Body of pancreas (tissue), 4 donors: ENCODE measurements around the gene PDLIM5. TPM values are rescaled to one million over a fixed set of nuclear protein-coding genes. Genes with fewer than 3 reads are reported as not detected.

ENCODE experiments used
- ATAC-seq: fragments of 150-250 bp; one replicate; pipeline ENCODE4 v1.9.1; 2016
- DNase-seq, 4 donors: peaks; one replicate each; pipeline ENCODE4 v3.0.0-alpha.2; 2019
- H3K27ac ChIP-seq, 4 donors: fragments of 200-600 bp; sonication (generic); 1 replicate in 3 of 4; 2 replicates in 1 of 4; pipeline versions ENCODE4 v1.5.1 to v1.6.1; 2016 to 2019; ENCODE audit warnings: mild to moderate bottlenecking in 1 of 4, mixed read lengths in 1 of 4, moderate library complexity in 1 of 4
- H3K27me3 ChIP-seq, 2 donors: fragments of 200-600 bp; sonication (generic); one replicate each; pipeline ENCODE4 v1.6.0; 2016; ENCODE audit warnings: mild to moderate bottlenecking in 1 of 2
- H3K36me3 ChIP-seq, 2 donors: fragments of 200-600 bp; sonication (generic); replicated peaks in 1 of 2; 2 replicates each; pipeline ENCODE4 v1.5.1; 2016; ENCODE audit warnings: low read depth in 2 of 2; ENCODE audit not compliant: insufficient read depth in 1 of 2
- H3K4me1 ChIP-seq: fragments of 200-600 bp; sonication (generic); one replicate; pipeline ENCODE4 v1.6.0; 2016
- H3K4me3 ChIP-seq, 2 donors: fragments of 200-600 bp; sonication (generic); 1 replicate in 1 of 2; 2 replicates in 1 of 2; pipeline ENCODE4 v1.5.1; 2016 to 2019
- H3K9me3 ChIP-seq, 3 donors: fragments of 200-600 bp; sonication (generic); 1 replicate in 2 of 3; 2 replicates in 1 of 3; pipeline ENCODE4 v1.5.1; 2016
- CTCF ChIP-seq, 7 experiments: fragments of 450-650 bp in 4 of 7; fragments of 200-600 bp in 3 of 7; sonication (generic) in 3 of 7; IDR thresholded peaks; one replicate each; pipeline ENCODE4 v1.5.1; 2016 to 2019; ENCODE audit warnings: antibody characterized with exemption in 7 of 7
- POLR2A ChIP-seq, 3 donors: fragments of 450-650 bp; IDR thresholded peaks; one replicate each; pipeline ENCODE4 v1.6.1; 2016; ENCODE audit warnings: antibody characterized with exemption in 3 of 3, mild to moderate bottlenecking in 2 of 3
- WGBS, 2 donors: methylation state at CpG; one replicate each; pipeline ENCODE4 v1.1.5; 2017; 5-methylcytosine and 5-hydroxymethylcytosine counted together
- intact Hi-C: fragments of 100-400 bp; cut with DNase I; formaldehyde crosslinking; loops from one replicate; pipeline ENCODE4 v1.15.1; 2023
- total RNA-seq, 2 donors: library from RNA; depleted of rRNA; stranded (reverse); fragments of >200 nt; gene quantifications; one replicate each; pipeline ENCODE4 v1.1.0, GENCODE V29; 2016

The PDLIM5 gene
- total RNA-seq, 2 donors from 2014 or later: 44.2 to 70.3 TPM

GRCh38 chr4:94540476-94540875 is 88.7 kb downstream of the PDLIM5 start:
- no peak for ATAC-seq
- H3K27me3 ChIP-seq: no peaks in the 10 kb centered on the region
- WGBS, 2 donors: 83 to 86% methylated on average over 1 of the region's 1 CpG
- peak overlapping the region in 1 of 4 donors; percentile 1 for H3K27ac ChIP-seq
- intact Hi-C loops: no loop called here
- H3K4me3 ChIP-seq: no peak overlapping the region
- H3K4me1 ChIP-seq: peaks cover 33% of the 10 kb centered on the region
- TF ChIP-seq POLR2A (IDR thresholded peaks at IDR 0.05) (no peak), CTCF (IDR thresholded peaks at IDR 0.05) (no peak)
- no peaks in the 10 kb centered on the region for H3K36me3 ChIP-seq
- no peaks in the 10 kb centered on the region for H3K9me3 ChIP-seq
- no peak for DNase-seq

- ATAC-seq (no peak), DNase-seq (no peak)
- Histone ChIP-seq H3K4me1 (peaks cover 36% of the 10 kb centered on the region), H3K27me3 (no peaks in the 10 kb centered on the region), H3K27ac (peak overlapping the region in 1 of 4 donors; percentile 6), H3K36me3 (no peaks in the 10 kb centered on the region), H3K9me3 (no peaks in the 10 kb centered on the region), H3K4me3 (no peak overlapping the region)
- WGBS, 2 donors: 79 to 83% methylated on average over 2 of the region's 2 CpGs
- intact Hi-C loops: no loop called here
- no peak for TF ChIP-seq CTCF (IDR thresholded peaks at IDR 0.05)
- no peak for TF ChIP-seq POLR2A (IDR thresholded peaks at IDR 0.05)
Measured at GRCh38 chr4:94544811-94545210, 93.1 kb downstream of the PDLIM5 start.

- DNase-seq: no peak
- 56 to 58% methylated on average over 2 of the region's 2 CpGs for WGBS, 2 donors
- no peak for ATAC-seq
- Histone ChIP-seq H3K4me3 (no peak overlapping the region), H3K27me3 (no peaks in the 10 kb centered on the region), H3K27ac (peak overlapping the region in 1 of 4 donors; percentile 6), H3K36me3 (no peaks in the 10 kb centered on the region), H3K9me3 (no peaks in the 10 kb centered on the region), H3K4me1 (peaks cover 35% of the 10 kb centered on the region)
- intact Hi-C loops: no loop called here
- no peak for TF ChIP-seq POLR2A (IDR thresholded peaks at IDR 0.05)
- no peak for TF ChIP-seq CTCF (IDR thresholded peaks at IDR 0.05)
Measured at GRCh38 chr4:94545296-94545695, 93.6 kb downstream of the PDLIM5 start.

GRCh38 chr4:94546949-94547348 is 95.2 kb downstream of the PDLIM5 start:
- Histone ChIP-seq H3K36me3 (no peaks in the 10 kb centered on the region), H3K4me3 (no peak overlapping the region), H3K27ac (no peak overlapping the region), H3K27me3 (no peaks in the 10 kb centered on the region), H3K4me1 (peaks cover 24% of the 10 kb centered on the region), H3K9me3 (no peaks in the 10 kb centered on the region)
- intact Hi-C loops: no loop called here
- DNase-seq: no peak
- TF ChIP-seq CTCF (IDR thresholded peaks at IDR 0.05): no peak
- no peak for TF ChIP-seq POLR2A (IDR thresholded peaks at IDR 0.05)
- ATAC-seq: no peak
- WGBS, 2 donors: 99% methylated on average over 3 of the region's 3 CpGs

GRCh38 chr4:94548571-94548970 is 96.8 kb downstream of the PDLIM5 start:
- WGBS, 2 donors: 26 to 33% methylated on average over 1 of the region's 1 CpG
- Histone ChIP-seq H3K4me3 (no peak overlapping the region), H3K27me3 (no peaks in the 10 kb centered on the region), H3K27ac (peak overlapping the region in 2 of 4 donors; percentile 27 to 33), H3K4me1 (peaks cover 24% of the 10 kb centered on the region), H3K36me3 (no peaks in the 10 kb centered on the region), H3K9me3 (no peaks in the 10 kb centered on the region)
- intact Hi-C loops: no loop called here
- DNase-seq (no peak), ATAC-seq (peak; percentile 66)
- TF ChIP-seq POLR2A (IDR thresholded peaks at IDR 0.05) (no peak), CTCF (IDR thresholded peaks at IDR 0.05) (no peak)
